ENCODE results near the gene DNTT. TPM values are rescaled to one million over a fixed set of nuclear protein-coding genes. Genes with fewer than 3 reads are reported as not detected.

DNTT gene
- total and polyA plus RNA-seq, 7 experiments from 2014 or later = 0.19 to 5.0 (median 2.0) TPM; not detected in 3

GRCh38 chr10:96384506-96384905 is 80.3 kb downstream of the DNTT start:
- Histone ChIP-seq H3K9me3 (ENCODE audit: control insufficient read depth in 2 of 3, low read length in 3 of 3) (no peaks in the 10 kb centered on the region), H3K27me3 (ENCODE audit: control insufficient read depth in 2 of 2, insufficient read depth in 2 of 2, low read length in 2 of 2) (no peaks in the 10 kb centered on the region), H3K4me1 (ENCODE audit: control insufficient read depth in 2 of 2, insufficient read depth in 2 of 2, low read length in 2 of 2) (no peaks in the 10 kb centered on the region), H3K36me3 (ENCODE audit: control insufficient read depth in 2 of 3, insufficient read depth in 3 of 3, low read length in 3 of 3) (no peaks in the 10 kb centered on the region), H3K4me3 (ENCODE audit: low read length) (no peak overlapping the region), H3K27ac (ENCODE audit: low read depth, low read length) (no peak overlapping the region)
- peaks cover 4 to 16% (median 8%) of the 10 kb centered on the region in 5 donors for H3K27me3 Mint-ChIP-seq
- intact Hi-C loops (cut with micrococcal nuclease) = no loop called here
- no peak overlapping the region for H3K4me3 Mint-ChIP-seq
- ChIA-PET POLR2A (no interaction called here), CTCF (interaction anchor here (0.5 kb wide), 1 partner anchor 8 kb away, joined by 3 read pairs; no protein-coding TSS in a partner anchor)
- no peaks in the 10 kb centered on the region for H3K4me1 Mint-ChIP-seq
- no peaks in the 10 kb centered on the region for H3K9me3 Mint-ChIP-seq
- ATAC-seq (no peak), DNase-seq (no peak)
- H3K27ac Mint-ChIP-seq = no peak overlapping the region
- H3K36me3 Mint-ChIP-seq = no peaks in the 10 kb centered on the region

- H3K4me1 Mint-ChIP-seq = no peaks in the 10 kb centered on the region
- ChIA-PET CTCF (interaction anchor here (0.9 kb wide), 1 partner anchor 22 kb away, joined by 3 read pairs; no protein-coding TSS in a partner anchor), POLR2A (no interaction called here)
- no peaks in the 10 kb centered on the region for H3K9me3 Mint-ChIP-seq
- Histone ChIP-seq H3K9me3 (ENCODE audit: control insufficient read depth in 2 of 3, low read length in 3 of 3) (no peaks in the 10 kb centered on the region), H3K4me3 (ENCODE audit: low read length) (no peak overlapping the region), H3K36me3 (ENCODE audit: control insufficient read depth in 2 of 3, insufficient read depth in 3 of 3, low read length in 3 of 3) (no peaks in the 10 kb centered on the region), H3K27ac (ENCODE audit: low read depth, low read length) (no peak overlapping the region), H3K4me1 (ENCODE audit: control insufficient read depth in 2 of 2, insufficient read depth in 2 of 2, low read length in 2 of 2) (no peaks in the 10 kb centered on the region), H3K27me3 (ENCODE audit: control insufficient read depth in 2 of 2, insufficient read depth in 2 of 2, low read length in 2 of 2) (no peaks in the 10 kb centered on the region)
- peaks cover 4 to 16% (median 8%) of the 10 kb centered on the region in 5 donors for H3K27me3 Mint-ChIP-seq
- DNase-seq (no peak), ATAC-seq (no peak)
- no peaks in the 10 kb centered on the region for H3K36me3 Mint-ChIP-seq
- no peak overlapping the region for H3K4me3 Mint-ChIP-seq
- no peak overlapping the region for H3K27ac Mint-ChIP-seq
- intact Hi-C loops (cut with micrococcal nuclease) = no loop called here
These were observed 82.9 kb downstream of the DNTT start for GRCh38 chr10:96387161-96387560.

DNA sequence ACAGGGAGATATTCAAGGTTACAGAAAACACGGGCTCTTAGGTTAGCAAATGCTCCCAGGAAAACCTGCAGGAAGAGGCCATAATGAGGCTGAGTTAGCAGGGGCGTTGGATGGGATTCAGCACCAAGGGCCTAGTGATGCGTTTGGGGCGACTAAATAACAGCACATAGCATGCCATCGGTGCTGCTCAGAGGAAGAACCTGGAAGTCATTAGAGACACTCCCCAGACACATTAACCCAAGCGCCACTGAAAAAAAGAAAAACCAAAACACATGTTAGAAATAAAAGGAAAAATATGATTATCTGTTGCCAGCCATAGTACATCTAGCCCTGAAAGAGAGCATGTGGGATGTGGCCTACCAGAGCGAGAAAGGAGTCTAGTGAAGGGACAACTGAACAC is 83.4 kb downstream of the DNTT start:
- Mint-ChIP-seq H3K4me3 (no peak overlapping the region), H3K4me1 (no peaks in the 10 kb centered on the region), H3K36me3 (no peaks in the 10 kb centered on the region), H3K9me3 (no peaks in the 10 kb centered on the region), H3K27ac (no peak overlapping the region), H3K27me3 (peaks cover 4 to 16% (median 8%) of the 10 kb centered on the region in 5 donors)
- ATAC-seq (no peak), DNase-seq (no peak)
- Histone ChIP-seq H3K9me3 (ENCODE audit: control insufficient read depth in 2 of 3, low read length in 3 of 3) (no peaks in the 10 kb centered on the region), H3K4me3 (ENCODE audit: low read length) (no peak overlapping the region), H3K27ac (ENCODE audit: low read depth, low read length) (no peak overlapping the region), H3K4me1 (ENCODE audit: control insufficient read depth in 2 of 2, insufficient read depth in 2 of 2, low read length in 2 of 2) (no peaks in the 10 kb centered on the region), H3K27me3 (ENCODE audit: control insufficient read depth in 2 of 2, insufficient read depth in 2 of 2, low read length in 2 of 2) (no peaks in the 10 kb centered on the region), H3K36me3 (ENCODE audit: control insufficient read depth in 2 of 3, insufficient read depth in 3 of 3, low read length in 3 of 3) (no peaks in the 10 kb centered on the region)
- intact Hi-C loops (cut with micrococcal nuclease) = no loop called here
- POLR2A ChIA-PET = no interaction called here
- CTCF ChIA-PET = no interaction called here

Other genes with a start within 250 kb of the DNTT start
- gene ZNF518A, start 174.1 kb upstream of the DNTT start, total RNA-seq = 10 to 100 TPM; 17.6 to 25.1 (median 21.5) TPM
- 10 to 100 TPM in 1 of 2 donors, 1 to 10 TPM in 1; 7.1 to 17.6 TPM for gene ZNF518A, start 174.1 kb upstream of the DNTT start, polyA plus RNA-seq
- 1 to 10 TPM in 2 of 5 experiments, under 1 TPM in 2, not detected in 1; 0.54 to 6.5 (median 1.5) TPM for gene BLNK, start 32.9 kb upstream of the DNTT start, total RNA-seq
- gene BLNK, start 32.9 kb upstream of the DNTT start, polyA plus RNA-seq = under 1 TPM; 0.17 to 0.18 TPM
- gene OPALIN, start 54.6 kb downstream of the DNTT start, total RNA-seq = not detected
- not detected for gene OPALIN, start 54.6 kb downstream of the DNTT start, polyA plus RNA-seq
- under 1 TPM in 1 of 5 experiments, not detected in 4; 0.24 TPM for gene TLL2, start 209.5 kb downstream of the DNTT start, total RNA-seq
- not detected for gene TLL2, start 209.5 kb downstream of the DNTT start, polyA plus RNA-seq

All from naive thymus-derived CD4-positive, alpha-beta T cell (primary cell).